GM19397 (cell line): ENCODE results near the gene ZNF519.

Experiments used
- ATAC-seq: cut with Tn5 transposase; IDR thresholded peaks from one replicate; pipeline ENCODE4 v1.9.1; 2021; ENCODE audit warnings: mild to moderate bottlenecking, moderate library complexity; ENCODE audit not compliant: unreplicated experiment

ZNF519 gene

GRCh38 chr18:14100503-14101286 lies 31.5 kb downstream of the ZNF519 start:
- no peak for ATAC-seq

DNA sequence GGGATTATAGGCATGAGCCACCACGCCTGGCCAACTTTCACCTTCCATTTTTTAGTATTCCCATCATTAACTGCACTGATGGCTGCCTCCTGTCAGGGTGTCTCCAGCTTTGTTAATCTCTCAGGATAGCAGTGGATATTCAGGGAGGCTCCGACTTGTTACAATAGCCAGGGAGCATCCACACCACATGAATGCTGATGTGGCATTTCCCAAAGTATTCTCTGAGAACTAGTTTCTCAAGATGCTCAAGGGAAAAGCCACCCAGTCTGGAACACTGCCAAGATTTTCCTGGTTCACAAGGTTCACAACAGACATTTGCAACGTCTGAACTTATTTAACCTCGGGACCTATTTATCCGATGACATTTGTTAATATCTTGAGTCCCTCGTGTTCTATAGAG lies 33.8 kb downstream of the ZNF519 start:
- ATAC-seq, result no peak

DNA sequence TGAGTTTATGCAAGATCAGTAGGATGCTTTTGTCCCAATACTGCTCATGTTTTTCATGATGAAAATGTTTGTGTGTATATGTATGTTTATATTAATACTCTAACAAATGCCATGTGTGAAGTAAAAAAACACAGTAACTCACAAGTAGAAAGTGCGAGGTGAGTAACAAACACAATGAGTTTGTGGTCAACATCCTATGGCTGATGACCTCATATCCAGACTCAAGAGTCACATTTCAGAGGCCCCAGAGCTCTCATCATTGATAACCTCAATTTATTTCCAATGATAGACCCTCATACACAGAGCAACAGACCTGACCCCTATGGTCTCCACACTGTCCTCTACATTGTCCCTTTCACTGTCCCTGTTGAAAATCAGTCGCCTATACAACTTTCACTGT lies 34.5 kb downstream of the ZNF519 start:
- no peak for ATAC-seq

DNA sequence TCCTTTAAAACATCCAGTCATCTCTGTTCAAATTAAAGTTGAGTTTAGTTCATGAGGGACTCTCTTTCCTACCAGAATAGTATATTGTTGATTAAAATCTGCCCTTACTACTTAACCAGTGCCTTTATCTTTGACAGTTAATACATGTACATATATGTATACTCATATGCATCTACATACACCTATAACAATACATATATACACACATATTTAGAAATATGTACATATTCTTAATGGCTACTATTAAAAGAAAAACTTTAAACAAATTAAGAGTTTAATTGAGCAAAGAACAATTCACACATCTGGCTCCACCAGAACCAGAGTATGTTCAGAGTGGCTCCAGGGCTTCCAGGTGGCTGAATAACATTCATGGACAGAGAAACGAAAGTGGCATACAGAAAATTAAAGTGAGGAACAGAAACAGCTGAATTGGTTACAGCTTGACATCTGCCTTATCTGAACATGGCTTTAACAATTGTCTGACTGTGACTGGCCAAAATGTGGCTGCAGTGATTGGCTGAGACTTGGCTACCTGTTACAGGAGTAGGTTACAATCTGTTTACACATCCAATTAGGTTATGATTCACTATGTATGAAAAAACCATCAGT lies 38.8 kb downstream of the ZNF519 start:
- no peak for ATAC-seq

DNA sequence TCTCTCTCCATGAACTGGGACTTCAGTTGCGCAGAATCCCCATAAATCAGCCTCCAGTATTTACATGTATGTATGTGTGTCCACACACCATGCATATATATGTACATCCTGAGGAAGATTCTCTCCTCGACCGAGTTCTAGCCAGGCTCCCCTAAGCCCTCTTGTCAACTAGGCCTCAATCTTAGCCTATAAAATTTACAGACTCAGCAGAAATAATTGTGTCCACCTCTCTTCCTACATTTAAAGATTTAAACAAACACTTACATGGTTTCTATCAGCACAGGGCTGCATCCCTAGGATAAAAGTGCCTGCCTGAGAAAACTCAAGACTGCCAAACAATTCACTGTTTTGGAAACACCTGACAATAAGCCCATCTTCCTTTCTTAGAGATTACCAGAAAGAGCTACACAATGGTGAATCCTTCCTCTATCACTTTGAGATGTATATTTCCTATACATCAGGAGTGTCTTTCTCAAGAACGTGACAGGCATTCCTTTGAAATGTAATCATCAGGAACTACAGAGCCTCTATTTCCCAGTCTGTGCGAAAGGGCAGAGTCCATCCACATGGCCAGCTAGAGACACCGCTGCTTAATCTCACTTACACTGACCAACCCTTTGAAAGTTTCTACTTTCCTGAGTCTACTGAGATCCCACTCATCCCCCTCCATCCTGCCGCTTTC lies 39.5 kb downstream of the ZNF519 start:
- ATAC-seq, result no peak

- ATAC-seq, result no peak
Observed at GRCh38 chr18:14089781-14090180, 42.5 kb downstream of the ZNF519 start.

DNA sequence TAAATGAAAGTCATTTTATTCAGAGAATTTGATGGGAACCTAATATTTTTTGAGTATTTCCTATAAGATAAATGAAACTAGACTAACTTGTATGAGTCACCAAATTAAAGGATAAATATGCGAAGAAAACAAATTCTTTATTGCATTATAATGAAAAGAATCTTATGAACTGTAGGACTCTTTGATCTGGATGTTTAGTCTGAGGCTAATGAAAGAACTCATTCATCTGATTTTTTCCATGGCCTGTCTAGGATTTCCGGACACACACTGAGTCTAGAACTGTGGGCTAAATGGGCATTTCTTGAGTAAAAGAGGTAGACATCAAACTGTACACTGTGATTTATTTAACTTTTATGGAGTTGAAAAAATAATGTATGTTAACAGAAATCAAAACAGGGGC lies 43.0 kb downstream of the ZNF519 start:
- ATAC-seq, result no peak

- no peak for ATAC-seq
Observed at GRCh38 chr18:14086458-14087231, 45.6 kb downstream of the ZNF519 start.

GRCh38 chr18:14085770-14086457 lies 46.3 kb downstream of the ZNF519 start:
- no peak for ATAC-seq

DNA sequence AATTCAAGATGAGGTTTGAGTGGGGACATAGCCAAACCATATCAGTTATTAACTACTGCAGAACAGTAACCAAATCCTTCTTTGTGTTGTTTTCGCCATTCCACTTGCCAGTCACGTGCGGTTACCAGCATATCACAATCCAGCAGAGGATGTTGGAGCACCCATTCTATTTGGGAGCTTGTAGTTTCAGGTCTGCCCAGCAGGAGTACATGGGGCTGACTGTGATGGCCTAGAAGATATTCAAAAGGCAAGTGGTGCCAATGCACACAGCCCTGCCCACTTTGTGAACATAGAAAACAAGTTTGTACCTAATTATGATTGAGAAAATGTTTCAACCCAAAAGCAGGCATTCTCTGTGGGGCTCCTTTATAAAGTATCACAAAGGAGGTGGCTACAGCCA lies 57.0 kb downstream of the ZNF519 start:
- ATAC-seq, result no peak

- no peak for ATAC-seq
Observed at GRCh38 chr18:14074187-14074586, 58.0 kb downstream of the ZNF519 start.

- ATAC-seq, result no peak
Observed at GRCh38 chr18:14053661-14054060, 78.6 kb downstream of the ZNF519 start.
